HFFc6 (cell line): ENCODE results near the gene RPL36AL. TPM values are rescaled to one million over a fixed set of nuclear protein-coding genes. Genes with fewer than 3 reads are reported as not detected.

Experiments used
- DNase-seq: peaks from one replicate; pipeline ENCODE4 v3.0.0-alpha.2; 2018
- H3K27ac Mint-ChIP-seq: 2 replicates; pipeline ENCODE4 v1.8.0; 2020; ENCODE audit warnings: mild to moderate bottlenecking, mixed read lengths
- H3K27me3 Mint-ChIP-seq: 2 replicates; pipeline ENCODE4 v1.8.0; 2021; ENCODE audit warnings: mild to moderate bottlenecking, moderate library complexity, mixed read lengths; ENCODE audit not compliant: insufficient read depth
- H3K36me3 Mint-ChIP-seq: 2 replicates; pipeline ENCODE4 v1.8.0; 2021; ENCODE audit warnings: low read depth, mixed read lengths
- H3K4me1 Mint-ChIP-seq: 2 replicates; pipeline ENCODE4 v1.8.0; 2020; ENCODE audit warnings: low read depth, mixed read lengths
- H3K4me3 Mint-ChIP-seq: 2 replicates; pipeline ENCODE4 v1.8.0; 2020; ENCODE audit warnings: mild to moderate bottlenecking, moderate library complexity, mixed read lengths
- H3K9me3 Mint-ChIP-seq: 2 replicates; pipeline ENCODE4 v1.8.0; 2020; ENCODE audit warnings: mild to moderate bottlenecking, mixed read lengths
- CTCF ChIP-seq: fragments of 200-600 bp; sonication (generic); IDR thresholded peaks from 2 replicates; pipeline ENCODE4 v1.5.0; 2021; ENCODE audit warnings: antibody characterized with exemption, mild to moderate bottlenecking
- total RNA-seq, 6 experiments: library from RNA; stranded (reverse); fragmentation: NEBNext Ultra II Directional; extraction: Animal tissue kit (Norgen Biotek cat#: 25700); gene quantifications; 2 replicates in 1 of 6; 3 replicates in 5 of 6; pipeline ENCODE4 v1.2.3, GENCODE V29; 2021

The RPL36AL gene
- total RNA-seq, 6 experiments from 2014 or later, result 170 to 254 (median 211) TPM

- no peak for DNase-seq
- Mint-ChIP-seq H3K27ac (peak overlapping the region; percentile 55), H3K36me3 (peaks cover 66% of the 10 kb centered on the region), H3K27me3 (peaks cover 16% of the 10 kb centered on the region), H3K4me3 (peak overlapping the region; percentile 45; the same call in 1 of the 2 replicates), H3K9me3 (peaks cover 17% of the 10 kb centered on the region), H3K4me1 (peaks cover 50% of the 10 kb centered on the region)
- no peak for TF ChIP-seq CTCF
Observed at GRCh38 chr14:49581209-49582112, 39.0 kb downstream of the RPL36AL start.

- Mint-ChIP-seq H3K27me3 (peaks cover 5% of the 10 kb centered on the region; the same call in 1 of the 2 replicates), H3K4me1 (peaks cover 52% of the 10 kb centered on the region), H3K27ac (peak overlapping the region; percentile 4; the same call in 1 of the 2 replicates), H3K9me3 (peaks cover under 1% of the 10 kb centered on the region; the same call in 1 of the 2 replicates), H3K4me3 (no peak overlapping the region), H3K36me3 (peaks cover 52% of the 10 kb centered on the region)
- no peak for TF ChIP-seq CTCF
- DNase-seq, result no peak
Observed at GRCh38 chr14:49579841-49580240, 40.6 kb downstream of the RPL36AL start.

GRCh38 chr14:49578141-49578540 is 42.3 kb downstream of the RPL36AL start:
- TF ChIP-seq CTCF, result no peak
- H3K36me3 Mint-ChIP-seq, result peaks cover 49% of the 10 kb centered on the region
- H3K4me1 Mint-ChIP-seq, result peaks cover 36% of the 10 kb centered on the region
- H3K27me3 Mint-ChIP-seq, result peaks cover 2% of the 10 kb centered on the region; the same call in 1 of the 2 replicates
- H3K9me3 Mint-ChIP-seq, result no peaks in the 10 kb centered on the region
- peak overlapping the region; percentile 44; the same call in 1 of the 2 replicates for H3K27ac Mint-ChIP-seq
- no peak overlapping the region for H3K4me3 Mint-ChIP-seq
- DNase-seq, result no peak

- H3K27me3 Mint-ChIP-seq, result no peaks in the 10 kb centered on the region; the same call in 1 of the 2 replicates
- H3K27ac Mint-ChIP-seq, result no peak overlapping the region
- DNase-seq, result no peak
- no peaks in the 10 kb centered on the region for H3K9me3 Mint-ChIP-seq
- H3K36me3 Mint-ChIP-seq, result peaks cover 50% of the 10 kb centered on the region
- H3K4me1 Mint-ChIP-seq, result 0 out of 2 replicates have a peak, but pooled peaks cover 13% of the 10 kb centered on the region
- TF ChIP-seq CTCF, result no peak
- no peak overlapping the region for H3K4me3 Mint-ChIP-seq
Observed at GRCh38 chr14:49574038-49574437, 46.4 kb downstream of the RPL36AL start.

- DNase-seq, result no peak
- no peak for TF ChIP-seq CTCF
- Mint-ChIP-seq H3K4me3 (no peak overlapping the region), H3K4me1 (no peaks in the 10 kb centered on the region), H3K9me3 (no peaks in the 10 kb centered on the region), H3K36me3 (peaks cover 29% of the 10 kb centered on the region), H3K27ac (no peak overlapping the region), H3K27me3 (peaks cover 1% of the 10 kb centered on the region; the same call in 1 of the 2 replicates)
Observed at GRCh38 chr14:49569281-49569680, 51.1 kb downstream of the RPL36AL start.

Other genes starting within 250 kb of the RPL36AL start
- 1,000 to 10,000 TPM in 4 of 6 experiments, 100 to 1,000 TPM in 2; 743 to 1,241 (median 1,080) TPM for gene RPS29, start 34.2 kb downstream of the RPL36AL start, total RNA-seq
- 10 to 100 TPM; 15.2 to 26.5 (median 25.5) TPM for gene LRR1, start 21.7 kb downstream of the RPL36AL start, total RNA-seq
- gene MGAT2, start 173 bp upstream of the RPL36AL start, total RNA-seq, result 10 to 100 TPM; 61.8 to 73.8 (median 64.4) TPM
- 1 to 10 TPM; 5.8 to 8.7 (median 6.2) TPM for gene DNAAF2, start 14.6 kb upstream of the RPL36AL start, total RNA-seq
- 10 to 100 TPM in 2 of 6 experiments, 1 to 10 TPM in 4; 4.5 to 11.6 (median 8.7) TPM for gene POLE2, start 67.6 kb upstream of the RPL36AL start, total RNA-seq
- 1 to 10 TPM in 5 of 6 experiments, under 1 TPM in 1; 0.97 to 1.6 (median 1.2) TPM for gene KLHDC1, start 72.5 kb upstream of the RPL36AL start, total RNA-seq
- 10 to 100 TPM; 29.8 to 35.5 (median 33.8) TPM for gene KLHDC2, start 147.5 kb upstream of the RPL36AL start, total RNA-seq
- 10 to 100 TPM; 55.5 to 69.7 (median 56.9) TPM for gene NEMF, start 232.2 kb upstream of the RPL36AL start, total RNA-seq